Endothelial cell of umbilical vein (primary cell): ENCODE measurements around the gene MBD4. TPM values are rescaled to one million over a fixed set of nuclear protein-coding genes. Genes with fewer than 3 reads are reported as not detected.

Experiments
- BruUV-seq: library from RNA; stranded (reverse); fragments of 400-500 nt; replicated peaks from 2 replicates; lab custom pipeline; 2021; lab: Mats Ljungman, UMichigan
- CTCF ChIA-PET: fragments of 300-600, 350-600 bp; sonication (Branson Sonifier 250); formaldehyde crosslinking; loops from one replicate; lab custom pipeline; 2021; ENCODE audit warnings: antibody characterized with exemption, inconsistent platforms; lab: Charles Lee
- POLR2A ChIA-PET: fragments of 300-600, 350-600 bp; sonication (Branson Sonifier 250); formaldehyde crosslinking; loops from one replicate; lab custom pipeline; 2021; ENCODE audit warnings: antibody characterized with exemption, inconsistent platforms; lab: Charles Lee
- DNase-seq: peaks from one replicate; pipeline ENCODE4 v3.0.0-alpha.2; 2011; ENCODE audit warnings: low read depth, low spot score
- FAIRE-seq: peaks from 2 replicates; lab custom pipeline; 2011; peaks lifted over from hg19 to GRCh38; lab: Jason Lieb, UNC
- H2AFZ ChIP-seq: 2 replicates; pipeline ENCODE4 v1.6.0; 2012; ENCODE audit warnings: low read depth, low read length, control low read depth, inconsistent platforms
- H3K27ac ChIP-seq: 2 replicates; pipeline ENCODE4 v1.5.1; 2011; ENCODE audit warnings: low read depth, mild to moderate bottlenecking, control low read depth, low read length, moderate library complexity; ENCODE audit not compliant: insufficient read depth
- H3K27me3 ChIP-seq, 2 experiments: 2 replicates each; pipeline versions ENCODE4 v1.6.0 to v1.6.1; 2011; ENCODE audit warnings: low read length in 2 of 2, mixed read lengths in 1 of 2; ENCODE audit not compliant: control insufficient read depth in 2 of 2, insufficient read depth in 2 of 2
- H3K36me3 ChIP-seq, 2 experiments: 2 replicates in 1 of 2; 3 replicates in 1 of 2; pipeline ENCODE4 v1.5.1; 2011; ENCODE audit warnings: low read length in 2 of 2, mild to moderate bottlenecking in 1 of 2, moderate library complexity in 1 of 2; ENCODE audit not compliant: control insufficient read depth in 2 of 2, insufficient read depth in 2 of 2; ENCODE audit errors: extremely low read depth in 1 of 2
- H3K4me1 ChIP-seq: 3 replicates; pipeline ENCODE4 v1.5.1; 2011; ENCODE audit warnings: mild to moderate bottlenecking, low read length; ENCODE audit not compliant: control insufficient read depth, insufficient read depth; ENCODE audit errors: extremely low read depth
- H3K4me2 ChIP-seq: 2 replicates; pipeline ENCODE4 v1.6.1; 2011; ENCODE audit warnings: low read length, control low read depth, mixed read lengths; ENCODE audit not compliant: insufficient read depth
- H3K4me3 ChIP-seq, 3 experiments: fragments of 200-600 bp in 1 of 3; sonication (generic), shearing (Covaris generic) in 1 of 3; replicated peaks in 1 of 3; 2 replicates each; pipeline ENCODE4 v1.5.1; 2011 to 2016; ENCODE audit warnings: control low read depth in 3 of 3, low read length in 3 of 3, mild to moderate bottlenecking in 2 of 3, inconsistent platforms in 1 of 3, low read depth in 1 of 3, moderate library complexity in 1 of 3; ENCODE audit not compliant: insufficient read depth in 1 of 3
- H3K79me2 ChIP-seq: 2 replicates; pipeline ENCODE4 v1.6.0; 2012; ENCODE audit warnings: low read length, inconsistent platforms; ENCODE audit not compliant: control insufficient read depth, insufficient read depth
- H3K9ac ChIP-seq: replicated peaks from 2 replicates; pipeline ENCODE3; 2011; ENCODE audit warnings: low read length, control low read depth; ENCODE audit not compliant: insufficient read depth; ENCODE audit errors: extremely low read depth
- H3K9me1 ChIP-seq: replicated peaks from 3 replicates; pipeline ENCODE4 v1.6.0; 2011; ENCODE audit warnings: mild to moderate bottlenecking, low read length; ENCODE audit not compliant: control insufficient read depth, insufficient read depth; ENCODE audit errors: extremely low read depth
- H3K9me3 ChIP-seq: replicated peaks from 2 replicates; pipeline ENCODE4 v1.5.1; 2012; ENCODE audit warnings: low read length, inconsistent platforms; ENCODE audit not compliant: control insufficient read depth, insufficient read depth
- H4K20me1 ChIP-seq: replicated peaks from 2 replicates; pipeline ENCODE3; 2011; ENCODE audit warnings: mild to moderate bottlenecking, low read length; ENCODE audit not compliant: control insufficient read depth, insufficient read depth; ENCODE audit errors: extremely low read depth
- EZH2 ChIP-seq: IDR thresholded peaks from 2 replicates; pipeline ENCODE4 v1.6.1; 2012; ENCODE audit warnings: borderline replicate concordance, low read depth, mild to moderate bottlenecking, moderate library complexity, low read length, inconsistent platforms; ENCODE audit not compliant: severe bottlenecking
- FOS ChIP-seq: IDR thresholded peaks from 2 replicates; pipeline ENCODE4 v1.6.1; 2011; ENCODE audit warnings: mild to moderate bottlenecking, low read length, moderate library complexity, borderline replicate concordance; ENCODE audit not compliant: insufficient read depth
- GATA2 ChIP-seq: IDR thresholded peaks from 2 replicates; pipeline ENCODE4 v1.7.0; 2011; ENCODE audit warnings: low read depth, mild to moderate bottlenecking, moderate library complexity, mixed read lengths, low read length; ENCODE audit not compliant: insufficient read length, insufficient read depth
- JUN ChIP-seq: IDR thresholded peaks from 2 replicates; pipeline ENCODE4 v1.6.1; 2011; ENCODE audit warnings: borderline replicate concordance, low read depth; ENCODE audit not compliant: insufficient read length, insufficient read depth
- MYC ChIP-seq: IDR thresholded peaks from one replicate; pipeline ENCODE4 v1.6.1; 2011; ENCODE audit warnings: mild to moderate bottlenecking, low read depth, low read length
- POLR2A ChIP-seq: IDR thresholded peaks from 2 replicates; pipeline ENCODE4 v1.6.1; 2012; ENCODE audit warnings: low read depth, mild to moderate bottlenecking, control low read depth, low read length
- POLR2AphosphoS5 ChIP-seq: IDR thresholded peaks from 2 replicates; pipeline ENCODE4 v1.6.1; 2012; ENCODE audit warnings: low read depth, mild to moderate bottlenecking, control low read depth, low read length, moderate library complexity; ENCODE audit not compliant: insufficient read depth
- dilution Hi-C: fragments of 300-500 bp; cut with MboI; formaldehyde crosslinking; loops from one replicate; pipeline ENCODE4 v1.15.0; 2019; ENCODE audit warnings: low sequenced_read_pairs; ENCODE audit not compliant: extremely low pct_ligation_motif_present
- intact Hi-C: fragments of 100-400 bp; cut with micrococcal nuclease; formaldehyde crosslinking; loops from one replicate; pipeline ENCODE4 v1.10.0; 2022
- polyA plus RNA-seq, 4 experiments: library from polyadenylated mRNA; depleted of rRNA in 3 of 4; stranded (reverse) in 3 of 4; unstranded in 1 of 4; fragments of >200 nt; gene quantifications; 2 replicates each; pipeline versions ENCODE4 v1.2.1 to v1.2.3, GENCODE V29; 2011 to 2012; ENCODE audit warnings: missing spikeins in 1 of 4
- total RNA-seq: library from RNA; stranded (reverse); gene quantifications from 2 replicates; pipeline ENCODE4 v1.2.3, GENCODE V29; 2021
- TF ChIP-seq, protein P1 (sequence below): IDR thresholded peaks from 2 replicates; pipeline ENCODE4 v1.6.1; 2011; ENCODE audit not compliant: insufficient read depth, insufficient read length
- TF ChIP-seq, protein P2 (sequence below), 2 donors: IDR thresholded peaks; 1 replicate in 1 of 2; 2 replicates in 1 of 2; pipeline ENCODE4 v1.5.1; 2011; ENCODE audit warnings: low read length in 2 of 2, mild to moderate bottlenecking in 2 of 2, moderate library complexity in 2 of 2, control low read depth in 1 of 2, inconsistent platforms in 1 of 2, low read depth in 1 of 2; ENCODE audit not compliant: insufficient read depth in 1 of 2; ENCODE audit errors: extremely low read depth in 1 of 2

The MBD4 gene
- total and polyA plus RNA-seq, 2 donors (not counting 3 experiments of a cell fraction or from before 2014, with no cell fraction given), result 17.4 to 39.5 TPM

DNA sequence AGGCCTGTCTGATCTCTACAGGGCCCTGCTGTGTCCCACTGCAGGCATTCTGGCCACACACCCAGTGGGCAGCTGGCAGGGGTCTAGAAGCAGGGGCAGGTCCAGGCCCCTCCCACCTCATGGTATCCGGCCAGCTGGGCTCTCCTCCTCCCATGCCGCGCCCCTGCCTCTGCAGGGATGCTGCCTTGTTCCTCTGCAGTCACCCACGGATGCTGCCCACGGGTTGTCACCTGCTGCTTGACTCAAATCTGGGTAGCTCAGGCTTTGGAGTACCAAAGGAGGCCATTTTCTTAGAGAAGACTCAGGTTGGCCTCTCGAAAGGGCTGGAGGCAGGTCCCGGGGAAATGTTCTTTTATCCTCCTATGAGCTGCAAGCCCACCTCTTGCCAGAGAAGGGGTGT is 36.3 kb downstream of the MBD4 start:
- intact Hi-C loops, result no loop called here
- Histone ChIP-seq H3K9me3 (no peaks in the 10 kb centered on the region), H3K4me1 (no peaks in the 10 kb centered on the region), H3K79me2 (peaks cover 8% of the 10 kb centered on the region), H3K27me3 (peaks cover 0 to 5% of the 10 kb centered on the region in 2 experiments), H3K36me3 (no peaks in the 10 kb centered on the region), H3K9me1 (no peaks in the 10 kb centered on the region), H2AFZ (no peak overlapping the region), H3K4me2 (no peak overlapping the region), H3K27ac (no peak overlapping the region), H3K4me3 (no peak overlapping the region), H3K9ac (no peak overlapping the region), H4K20me1 (no peaks in the 10 kb centered on the region)
- DNase-seq (no peak), FAIRE-seq (no peak)
- dilution Hi-C loops, result no loop called here
- TF ChIP-seq, protein P1, sequence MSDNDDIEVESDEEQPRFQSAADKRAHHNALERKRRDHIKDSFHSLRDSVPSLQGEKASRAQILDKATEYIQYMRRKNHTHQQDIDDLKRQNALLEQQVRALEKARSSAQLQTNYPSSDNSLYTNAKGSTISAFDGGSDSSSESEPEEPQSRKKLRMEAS, result no peak
- TF ChIP-seq FOS (no peak), EZH2 (no peak), MYC (no peak), POLR2A (no peak), GATA2 (no peak), JUN (no peak), POLR2AphosphoS5 (no peak)
- TF ChIP-seq, protein P2, sequence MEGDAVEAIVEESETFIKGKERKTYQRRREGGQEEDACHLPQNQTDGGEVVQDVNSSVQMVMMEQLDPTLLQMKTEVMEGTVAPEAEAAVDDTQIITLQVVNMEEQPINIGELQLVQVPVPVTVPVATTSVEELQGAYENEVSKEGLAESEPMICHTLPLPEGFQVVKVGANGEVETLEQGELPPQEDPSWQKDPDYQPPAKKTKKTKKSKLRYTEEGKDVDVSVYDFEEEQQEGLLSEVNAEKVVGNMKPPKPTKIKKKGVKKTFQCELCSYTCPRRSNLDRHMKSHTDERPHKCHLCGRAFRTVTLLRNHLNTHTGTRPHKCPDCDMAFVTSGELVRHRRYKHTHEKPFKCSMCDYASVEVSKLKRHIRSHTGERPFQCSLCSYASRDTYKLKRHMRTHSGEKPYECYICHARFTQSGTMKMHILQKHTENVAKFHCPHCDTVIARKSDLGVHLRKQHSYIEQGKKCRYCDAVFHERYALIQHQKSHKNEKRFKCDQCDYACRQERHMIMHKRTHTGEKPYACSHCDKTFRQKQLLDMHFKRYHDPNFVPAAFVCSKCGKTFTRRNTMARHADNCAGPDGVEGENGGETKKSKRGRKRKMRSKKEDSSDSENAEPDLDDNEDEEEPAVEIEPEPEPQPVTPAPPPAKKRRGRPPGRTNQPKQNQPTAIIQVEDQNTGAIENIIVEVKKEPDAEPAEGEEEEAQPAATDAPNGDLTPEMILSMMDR (IDR thresholded peaks at IDR 0.05; ENCODE audit: extremely low read depth in 1 of 2, insufficient read depth in 1 of 2, low read depth in 1 of 2, low read length in 2 of 2), result no peak
- ChIA-PET CTCF (interaction anchor here (1.0 kb wide), 1 partner anchor 11 kb away, joined by 4 read pairs; no protein-coding TSS in a partner anchor), POLR2A (no interaction called here)
- no TSS peak for BruUV-seq
